Measurements from ENCODE around the gene SERTM2. TPM values are rescaled to one million over a fixed set of nuclear protein-coding genes. Genes with fewer than 3 reads are reported as not detected.

SERTM2 gene
- total RNA-seq, 1 donor from 2014 or later = not detected

GRCh38 chrX:111515298-111515697 lies 3.9 kb downstream of the SERTM2 start:
- H3K27me3 Mint-ChIP-seq (ENCODE audit: low read depth) = peaks cover 7% of the 10 kb centered on the region
- H3K4me1 Mint-ChIP-seq (ENCODE audit: low read depth) = no peaks in the 10 kb centered on the region
- H3K36me3 Mint-ChIP-seq (ENCODE audit: low read depth) = no peaks in the 10 kb centered on the region
- H3K4me3 Mint-ChIP-seq (ENCODE audit: unreplicated experiment) = no peak overlapping the region
- no peak for DNase-seq (ENCODE audit: low spot score)
- TF ChIP-seq CTCF (IDR thresholded peaks at IDR 0.05) = no peak
- H3K9me3 Mint-ChIP-seq (ENCODE audit: low read depth) = no peaks in the 10 kb centered on the region
- no peak overlapping the region for H3K27ac Mint-ChIP-seq (ENCODE audit: unreplicated experiment)

- no peaks in the 10 kb centered on the region for H3K36me3 Mint-ChIP-seq (ENCODE audit: low read depth)
- no peaks in the 10 kb centered on the region for H3K9me3 Mint-ChIP-seq (ENCODE audit: low read depth)
- no peak overlapping the region for H3K27ac Mint-ChIP-seq (ENCODE audit: unreplicated experiment)
Observed at GRCh38 chrX:111518667-111519066, 7.2 kb downstream of the SERTM2 start.

GRCh38 chrX:111519215-111519614 lies 7.8 kb downstream of the SERTM2 start:
- Mint-ChIP-seq H3K36me3 (ENCODE audit: low read depth) (no peaks in the 10 kb centered on the region), H3K4me1 (ENCODE audit: low read depth) (no peaks in the 10 kb centered on the region), H3K9me3 (ENCODE audit: low read depth) (no peaks in the 10 kb centered on the region), H3K27me3 (ENCODE audit: low read depth) (peaks cover 2% of the 10 kb centered on the region), H3K27ac (ENCODE audit: unreplicated experiment) (no peak overlapping the region), H3K4me3 (ENCODE audit: unreplicated experiment) (no peak overlapping the region)
- TF ChIP-seq CTCF (IDR thresholded peaks at IDR 0.05) = no peak
- DNase-seq (ENCODE audit: low spot score) = no peak

More at GRCh38 chrX:111518667-111519066, 7.2 kb downstream of the SERTM2 start:
- DNase-seq (ENCODE audit: low spot score) = no peak
- H3K4me1 Mint-ChIP-seq (ENCODE audit: low read depth) = no peaks in the 10 kb centered on the region
- no peak for TF ChIP-seq CTCF (IDR thresholded peaks at IDR 0.05)
- H3K27me3 Mint-ChIP-seq (ENCODE audit: low read depth) = peaks cover 2% of the 10 kb centered on the region
- no peak overlapping the region for H3K4me3 Mint-ChIP-seq (ENCODE audit: unreplicated experiment)

- Mint-ChIP-seq H3K27me3 (ENCODE audit: low read depth) (peaks cover 2% of the 10 kb centered on the region), H3K4me1 (ENCODE audit: low read depth) (no peaks in the 10 kb centered on the region), H3K9me3 (ENCODE audit: low read depth) (peaks cover under 1% of the 10 kb centered on the region), H3K27ac (ENCODE audit: unreplicated experiment) (no peak overlapping the region), H3K4me3 (ENCODE audit: unreplicated experiment) (no peak overlapping the region), H3K36me3 (ENCODE audit: low read depth) (no peaks in the 10 kb centered on the region)
- TF ChIP-seq CTCF (IDR thresholded peaks at IDR 0.05) = no peak
- no peak for DNase-seq (ENCODE audit: low spot score)
Observed at GRCh38 chrX:111520506-111520905, 9.1 kb downstream of the SERTM2 start.

DNA sequence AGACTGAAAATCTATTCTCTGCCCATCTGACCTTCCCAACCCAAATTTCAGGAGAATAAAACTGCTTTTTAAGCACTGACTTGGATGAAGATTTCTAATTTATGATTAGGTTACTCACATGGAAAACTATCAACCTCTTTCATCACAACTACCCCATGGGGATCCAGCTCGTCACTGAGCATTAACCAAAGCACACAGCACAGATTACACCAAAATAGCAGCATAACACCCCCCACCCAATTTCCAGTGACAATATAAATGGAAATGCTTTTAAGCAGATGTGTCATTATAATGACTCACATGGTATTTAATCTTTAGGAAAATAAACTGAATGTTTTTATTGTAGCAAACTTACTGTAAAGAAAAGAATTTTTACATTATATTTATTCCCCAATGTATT lies 9.7 kb downstream of the SERTM2 start:
- Mint-ChIP-seq H3K27ac (ENCODE audit: unreplicated experiment) (no peak overlapping the region), H3K27me3 (ENCODE audit: low read depth) (no peaks in the 10 kb centered on the region), H3K4me3 (ENCODE audit: unreplicated experiment) (no peak overlapping the region), H3K4me1 (ENCODE audit: low read depth) (no peaks in the 10 kb centered on the region), H3K36me3 (ENCODE audit: low read depth) (no peaks in the 10 kb centered on the region), H3K9me3 (ENCODE audit: low read depth) (peaks cover 3% of the 10 kb centered on the region)
- no peak for DNase-seq (ENCODE audit: low spot score)
- TF ChIP-seq CTCF (IDR thresholded peaks at IDR 0.05) = no peak

Data from chondrocyte (in vitro differentiated cells).